Glutamatergic neuron (in vitro differentiated cells): ENCODE results near the gene ACSF3. TPM values are rescaled to one million over a fixed set of nuclear protein-coding genes. Genes with fewer than 3 reads are reported as not detected.

Experiments
- DNase-seq: peaks from one replicate; pipeline ENCODE4 v3.0.0; 2022
- H3K27ac Mint-ChIP-seq: one replicate; pipeline ENCODE4 v1.8.0; 2020; ENCODE audit warnings: mild to moderate bottlenecking, mixed read lengths, inconsistent platforms; ENCODE audit not compliant: unreplicated experiment
- H3K27me3 Mint-ChIP-seq: one replicate; pipeline ENCODE4 v1.8.0; 2020; ENCODE audit warnings: mild to moderate bottlenecking, moderate library complexity, mixed read lengths, inconsistent platforms; ENCODE audit not compliant: unreplicated experiment
- H3K36me3 Mint-ChIP-seq: one replicate; pipeline ENCODE4 v1.8.0; 2020; ENCODE audit warnings: mild to moderate bottlenecking, mixed read lengths, inconsistent platforms; ENCODE audit not compliant: unreplicated experiment
- H3K4me1 Mint-ChIP-seq: one replicate; pipeline ENCODE4 v1.8.0; 2020; ENCODE audit warnings: mild to moderate bottlenecking, low read depth, mixed read lengths, inconsistent platforms; ENCODE audit not compliant: unreplicated experiment
- H3K4me3 Mint-ChIP-seq: one replicate; pipeline ENCODE4 v1.8.0; 2020; ENCODE audit warnings: mild to moderate bottlenecking, mixed read lengths, inconsistent platforms; ENCODE audit not compliant: unreplicated experiment
- H3K9me3 Mint-ChIP-seq: one replicate; pipeline ENCODE4 v1.8.0; 2020; ENCODE audit warnings: mild to moderate bottlenecking, moderate library complexity, mixed read lengths, inconsistent platforms; ENCODE audit not compliant: unreplicated experiment
- CTCF ChIP-seq: fragments of 200-600 bp; sonication (generic); IDR thresholded peaks from one replicate; pipeline ENCODE4 v1.5.0; 2021; ENCODE audit not compliant: partially characterized antibody, unreplicated experiment
- total RNA-seq: library from RNA; stranded (reverse); fragmentation: NEBNext Ultra II Directional; extraction: Animal tissue kit (Norgen Biotek cat#: 25700); gene quantifications from one replicate; pipeline ENCODE4 v1.2.1, GENCODE V29; 2021; ENCODE audit not compliant: unreplicated experiment

The ACSF3 gene
- total RNA-seq, 1 donor from 2014 or later = 29.3 TPM

- H3K36me3 Mint-ChIP-seq = peaks cover 31% of the 10 kb centered on the region
- peaks cover 3% of the 10 kb centered on the region for H3K27me3 Mint-ChIP-seq
- no peak for TF ChIP-seq CTCF
- no peak overlapping the region for H3K4me3 Mint-ChIP-seq
- no peak overlapping the region for H3K27ac Mint-ChIP-seq
- H3K9me3 Mint-ChIP-seq = peaks cover 18% of the 10 kb centered on the region
- peak; percentile 6 for DNase-seq
- no peaks in the 10 kb centered on the region for H3K4me1 Mint-ChIP-seq
These were observed 52.8 kb downstream of the ACSF3 start for GRCh38 chr16:89146211-89147005.

- peaks cover 3% of the 10 kb centered on the region for H3K27me3 Mint-ChIP-seq
- peak overlapping the region; percentile 40 for H3K27ac Mint-ChIP-seq
- peaks cover 37% of the 10 kb centered on the region for H3K36me3 Mint-ChIP-seq
- no peaks in the 10 kb centered on the region for H3K4me1 Mint-ChIP-seq
- peaks cover 18% of the 10 kb centered on the region for H3K9me3 Mint-ChIP-seq
- DNase-seq = no peak
- no peak for TF ChIP-seq CTCF
- no peak overlapping the region for H3K4me3 Mint-ChIP-seq
These were observed 53.6 kb downstream of the ACSF3 start for GRCh38 chr16:89147085-89147817.

- TF ChIP-seq CTCF = no peak
- H3K4me1 Mint-ChIP-seq = no peaks in the 10 kb centered on the region
- peaks cover 18% of the 10 kb centered on the region for H3K9me3 Mint-ChIP-seq
- no peak for DNase-seq
- H3K27ac Mint-ChIP-seq = no peak overlapping the region
- no peak overlapping the region for H3K4me3 Mint-ChIP-seq
- peaks cover 5% of the 10 kb centered on the region for H3K27me3 Mint-ChIP-seq
- H3K36me3 Mint-ChIP-seq = peaks cover 41% of the 10 kb centered on the region
These were observed 55.7 kb downstream of the ACSF3 start for GRCh38 chr16:89149386-89149785.

- no peak overlapping the region for H3K27ac Mint-ChIP-seq
- no peak for TF ChIP-seq CTCF
- H3K27me3 Mint-ChIP-seq = peaks cover 7% of the 10 kb centered on the region
- DNase-seq = peak; percentile 4
- H3K4me3 Mint-ChIP-seq = no peak overlapping the region
- peaks cover 1% of the 10 kb centered on the region for H3K4me1 Mint-ChIP-seq
- peaks cover 41% of the 10 kb centered on the region for H3K36me3 Mint-ChIP-seq
- peaks cover 18% of the 10 kb centered on the region for H3K9me3 Mint-ChIP-seq
These were observed 56.6 kb downstream of the ACSF3 start for GRCh38 chr16:89150090-89150835.
